Neural progenitor cell (in vitro differentiated cells): ENCODE data around the gene PRELID1. TPM values are rescaled to one million over a fixed set of nuclear protein-coding genes. Genes with fewer than 3 reads are reported as not detected.
A peak's percentile ranks its signal among the peaks of the same experiment; 100 is the strongest.

Experiments
- DNase-seq: peaks from one replicate; pipeline ENCODE4 v3.0.0-alpha.2; 2016; ENCODE audit warnings: low spot score
- H2AFZ ChIP-seq: fragments of 200-600 bp; sonication (generic); replicated peaks from 2 replicates; pipeline ENCODE4 v1.6.1; 2016; ENCODE audit warnings: antibody characterized with exemption
- H3F3A ChIP-seq: fragments of 200-600 bp; sonication (generic); 2 replicates; pipeline ENCODE4 v1.6.1; 2016; ENCODE audit warnings: antibody characterized with exemption, low read depth
- H3K27ac ChIP-seq: fragments of 200-600 bp; sonication (generic); 2 replicates; pipeline ENCODE4 v1.5.1; 2016; ENCODE audit warnings: mild to moderate bottlenecking
- H3K27me3 ChIP-seq: fragments of 200-600 bp; sonication (generic); 2 replicates; pipeline ENCODE4 v1.6.1; 2016; ENCODE audit warnings: mild to moderate bottlenecking, moderate library complexity
- H3K36me3 ChIP-seq: fragments of 200-600 bp; sonication (generic); 2 replicates; pipeline ENCODE4 v1.5.1; 2016
- H3K4me1 ChIP-seq: fragments of 200-600 bp; sonication (generic); 2 replicates; pipeline ENCODE4 v1.6.1; 2016; ENCODE audit warnings: mixed run types
- H3K4me2 ChIP-seq: fragments of 200-600 bp; sonication (generic); 2 replicates; pipeline ENCODE4 v1.6.1; 2016
- H3K4me3 ChIP-seq: fragments of 200-600 bp; sonication (generic); 2 replicates; pipeline ENCODE4 v1.5.1; 2016
- H3K79me2 ChIP-seq: fragments of 200-600 bp; sonication (generic); 2 replicates; pipeline ENCODE4 v1.6.1; 2016; ENCODE audit warnings: low read depth
- H3K9ac ChIP-seq: fragments of 200-600 bp; sonication (generic); 2 replicates; pipeline ENCODE4 v1.6.1; 2016
- H3K9me3 ChIP-seq: fragments of 200-600 bp; sonication (generic); 2 replicates; pipeline ENCODE4 v1.5.1; 2016; ENCODE audit warnings: low read depth
- H4K20me1 ChIP-seq: fragments of 200-600 bp; sonication (generic); 2 replicates; pipeline ENCODE4 v1.6.1; 2016; ENCODE audit warnings: low read depth
- H3K27ac Mint-ChIP-seq: 3 replicates; pipeline ENCODE4 v1.8.0; 2021; ENCODE audit warnings: mixed read lengths
- H3K27me3 Mint-ChIP-seq: 2 replicates; pipeline ENCODE4 v1.8.0; 2022; ENCODE audit warnings: low read depth, mild to moderate bottlenecking, inconsistent platforms, moderate library complexity, mixed read lengths; ENCODE audit not compliant: insufficient read depth
- H3K36me3 Mint-ChIP-seq: 3 replicates; pipeline ENCODE4 v1.8.0; 2021; ENCODE audit warnings: mixed read lengths
- H3K4me1 Mint-ChIP-seq: 3 replicates; pipeline ENCODE4 v1.8.0; 2021; ENCODE audit warnings: mixed read lengths
- H3K4me3 Mint-ChIP-seq: 3 replicates; pipeline ENCODE4 v1.8.0; 2021; ENCODE audit warnings: mild to moderate bottlenecking, moderate library complexity, mixed read lengths
- H3K9me3 Mint-ChIP-seq: 3 replicates; pipeline ENCODE4 v1.8.0; 2020; ENCODE audit warnings: mixed read lengths
- CTCF ChIP-seq: fragments of 200-600 bp; sonication (generic); IDR thresholded peaks from 2 replicates; pipeline ENCODE4 v1.5.1; 2017; ENCODE audit warnings: antibody characterized with exemption, mild to moderate bottlenecking
- EZH2 ChIP-seq: fragments of 200-600 bp; sonication (generic); IDR thresholded peaks from 2 replicates; pipeline ENCODE4 v1.6.1; 2017; ENCODE audit warnings: antibody characterized with exemption, mild to moderate bottlenecking, moderate library complexity
- EZH2phosphoT487 ChIP-seq: fragments of 200-600 bp; sonication (generic); IDR thresholded peaks from 2 replicates; pipeline ENCODE4 v1.6.1; 2017; ENCODE audit warnings: antibody characterized with exemption
- total RNA-seq: library from RNA; depleted of rRNA; stranded (reverse); fragments of >200 nt; gene quantifications from 2 replicates; pipeline ENCODE4 v1.2.3, GENCODE V29; 2015; ENCODE audit warnings: low replicate concordance

Gene PRELID1
- total RNA-seq, 1 donor from 2014 or later = 133 TPM

DNA sequence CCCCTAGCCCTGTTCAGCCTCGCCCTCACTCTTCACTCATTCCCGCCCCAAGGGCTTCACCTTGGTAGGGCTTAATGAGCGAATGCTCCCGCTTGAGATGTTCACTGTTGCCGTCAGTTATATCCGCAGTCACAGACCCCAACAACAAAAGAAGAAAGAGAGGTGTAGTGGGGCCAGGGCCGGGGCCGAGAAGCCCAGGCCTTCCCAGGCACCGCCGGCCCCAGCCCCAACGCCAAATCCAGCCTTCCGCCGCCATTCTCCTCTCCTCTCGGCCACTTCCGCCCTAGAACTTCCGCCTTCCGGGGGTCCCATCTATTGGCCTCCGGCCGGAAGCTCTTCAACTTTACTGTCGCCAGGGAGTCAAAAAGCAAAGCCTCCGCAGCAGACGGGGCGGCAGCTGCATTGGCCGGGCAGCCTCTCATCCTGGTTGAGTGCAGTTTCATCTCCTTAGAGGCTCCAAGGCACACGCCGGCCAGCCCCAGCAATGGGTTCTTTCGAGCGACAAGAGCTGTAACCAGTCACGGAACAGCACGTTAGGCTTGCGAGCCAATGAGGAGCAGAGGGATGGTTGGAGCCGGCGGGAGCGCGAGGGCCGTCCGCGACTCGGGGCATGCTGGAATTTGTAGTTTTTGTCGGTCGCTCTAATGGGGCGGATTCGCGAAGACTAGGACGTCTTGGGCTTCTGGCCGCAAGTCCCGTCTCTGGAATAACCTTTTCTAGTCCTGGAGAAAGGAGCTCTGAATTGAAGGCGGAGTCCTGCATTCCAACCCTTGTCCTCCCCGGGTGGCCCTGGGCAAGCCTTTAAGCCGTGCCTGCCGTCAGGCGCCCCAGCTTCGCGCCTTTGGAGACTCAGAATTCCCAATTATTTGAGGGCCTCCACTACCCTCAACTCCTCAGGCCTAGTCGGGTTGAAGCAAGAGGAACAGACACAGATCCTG is 48.1 kb downstream of the PRELID1 start, which contains the start of gene LMAN2:
LMAN2 (minus strand) TSS at position 277 of the 938 bp plus-strand sequence; CDS start at position 256, 21 bp downstream.
- peak within 1 kb of the TSS; percentile 100 for H3K27ac Mint-ChIP-seq
- Histone ChIP-seq H3K9me3 (no peaks in the 10 kb centered on the region), H2AFZ (peak within 1 kb of the TSS; percentile 93)

GRCh38 chr5:177353093-177353492 is 49.5 kb downstream of the PRELID1 start:
- Histone ChIP-seq H3K36me3 (no peaks in the 10 kb centered on the region), H3K27ac (no peak overlapping the region), H3F3A (peaks cover 22% of the 10 kb centered on the region), H3K79me2 (peaks cover 32% of the 10 kb centered on the region), H3K9ac (no peak overlapping the region), H3K4me1 (peaks cover 12% of the 10 kb centered on the region), H3K27me3 (peaks cover 9% of the 10 kb centered on the region), H3K4me2 (no peak overlapping the region), H3K9me3 (no peaks in the 10 kb centered on the region), H3K4me3 (no peak overlapping the region), H4K20me1 (peaks cover 8% of the 10 kb centered on the region), H2AFZ (no peak overlapping the region)
- H3K36me3 Mint-ChIP-seq = no peaks in the 10 kb centered on the region
- peak overlapping the region; percentile 63 for H3K4me3 Mint-ChIP-seq
- H3K27me3 Mint-ChIP-seq = peaks cover 14% of the 10 kb centered on the region
- H3K9me3 Mint-ChIP-seq = peaks cover 2% of the 10 kb centered on the region
- peaks cover 38% of the 10 kb centered on the region for H3K4me1 Mint-ChIP-seq
- DNase-seq = no peak
- TF ChIP-seq EZH2 = no peak
- no peak for TF ChIP-seq CTCF
- no peak for TF ChIP-seq EZH2phosphoT487
- no peak overlapping the region for H3K27ac Mint-ChIP-seq

More for the DNA sequence above, 48.1 kb downstream of the PRELID1 start, which contains the start of gene LMAN2:
- H3K4me1 ChIP-seq = peaks cover 12% of the 10 kb centered on the region
- peaks cover 9% of the 10 kb centered on the region for H3K27me3 ChIP-seq
- peak within 1 kb of the TSS; percentile 95 for H3K4me2 ChIP-seq
- H3K27me3 Mint-ChIP-seq = peaks cover 13% of the 10 kb centered on the region
- peak within 1 kb of the TSS; percentile 97 for H3K27ac ChIP-seq
- no peaks in the 10 kb centered on the region for H3K36me3 Mint-ChIP-seq
- peak within 1 kb of the TSS; percentile 80 for H3K4me3 ChIP-seq
- no peak for TF ChIP-seq CTCF
- H3F3A ChIP-seq = peaks cover 22% of the 10 kb centered on the region
- H3K9ac ChIP-seq = peak within 1 kb of the TSS; percentile 91
- H3K36me3 ChIP-seq = peaks cover 4% of the 10 kb centered on the region
- peaks cover 2% of the 10 kb centered on the region for H3K9me3 Mint-ChIP-seq
- peaks cover 16% of the 10 kb centered on the region for H4K20me1 ChIP-seq
- H3K79me2 ChIP-seq = peaks cover 47% of the 10 kb centered on the region
- H3K4me1 Mint-ChIP-seq = peaks cover 30% of the 10 kb centered on the region
- H3K4me3 Mint-ChIP-seq = peak within 1 kb of the TSS; percentile 98
- DNase-seq = peak; percentile 96

GRCh38 chr5:177354256-177354655 is 50.7 kb downstream of the PRELID1 start:
- Histone ChIP-seq H3K4me2 (no peak overlapping the region), H3K36me3 (no peaks in the 10 kb centered on the region), H3K9me3 (no peaks in the 10 kb centered on the region), H4K20me1 (peaks cover 8% of the 10 kb centered on the region), H3K4me1 (peaks cover 12% of the 10 kb centered on the region), H3F3A (peaks cover 17% of the 10 kb centered on the region), H3K27ac (no peak overlapping the region), H3K27me3 (peaks cover 9% of the 10 kb centered on the region), H3K9ac (no peak overlapping the region), H3K4me3 (no peak overlapping the region), H3K79me2 (peaks cover 21% of the 10 kb centered on the region), H2AFZ (no peak overlapping the region)
- no peak overlapping the region for H3K27ac Mint-ChIP-seq
- peak overlapping the region; percentile 2 for H3K4me3 Mint-ChIP-seq
- peaks cover 17% of the 10 kb centered on the region for H3K27me3 Mint-ChIP-seq
- no peaks in the 10 kb centered on the region for H3K36me3 Mint-ChIP-seq
- no peak for DNase-seq
- H3K9me3 Mint-ChIP-seq = peaks cover 2% of the 10 kb centered on the region
- TF ChIP-seq CTCF = no peak
- no peak for TF ChIP-seq EZH2
- no peak for TF ChIP-seq EZH2phosphoT487
- H3K4me1 Mint-ChIP-seq = peaks cover 45% of the 10 kb centered on the region
